A549 (cell line): ENCODE data around the gene RAD51B.

Experiments
- BHLHE40 ChIP-seq: IDR thresholded peaks from 2 replicates; pipeline ENCODE4 v1.6.1; 2012; ENCODE audit warnings: low read depth, low read length, inconsistent platforms
- CTCF ChIP-seq: fragments of >200 bp; sonication (Bioruptor Twin); formaldehyde crosslinking; IDR thresholded peaks from 3 replicates; pipeline ENCODE4 v1.5.1; 2016
- EP300 ChIP-seq, 2 experiments: fragments of >200 bp; sonication (Bioruptor Twin); formaldehyde crosslinking; IDR thresholded peaks; 2 replicates in 1 of 2; 3 replicates in 1 of 2; pipeline ENCODE4 v1.6.1; 2016 to 2017
- KDM1A ChIP-seq: fragments of 200-600 bp; sonication (generic); IDR thresholded peaks from 2 replicates; pipeline ENCODE4 v1.6.1; 2016; ENCODE audit warnings: low read depth, mild to moderate bottlenecking
- MAX ChIP-seq: IDR thresholded peaks from 2 replicates; pipeline ENCODE4 v1.6.1; 2012
- POLR2A ChIP-seq: IDR thresholded peaks from 2 replicates; pipeline ENCODE4 v1.6.1; 2012; ENCODE audit warnings: mild to moderate bottlenecking, low read length
- RAD21 ChIP-seq, 2 experiments: fragments of >200 bp in 1 of 2; sonication (Bioruptor Twin) in 1 of 2; formaldehyde crosslinking in 1 of 2; IDR thresholded peaks in 1 of 2; conservative IDR thresholded peaks in 1 of 2; 2 replicates in 1 of 2; 3 replicates in 1 of 2; pipeline ENCODE4 v1.6.1; 2012 to 2018; ENCODE audit warnings: inconsistent platforms in 1 of 2
- SMC3 ChIP-seq: fragments of >200 bp; sonication (Bioruptor Twin); formaldehyde crosslinking; IDR thresholded peaks from 3 replicates; pipeline ENCODE4 v1.6.1; 2018; ENCODE audit warnings: inconsistent platforms

- TF ChIP-seq CTCF = no peak
- no peak for TF ChIP-seq RAD21 (conservative IDR thresholded peaks at IDR 0.05 in 1 of 2, IDR thresholded peaks at IDR 0.05 in 1 of 2)
- TF ChIP-seq POLR2A = no peak
- no peak for TF ChIP-seq MAX
- no peak for TF ChIP-seq EP300 (IDR thresholded peaks at IDR 0.05)
- TF ChIP-seq KDM1A = no peak
- TF ChIP-seq SMC3 = no peak
- TF ChIP-seq BHLHE40 = no peak
These were observed 845.6 kb downstream of the RAD51B start for GRCh38 chr14:68665131-68665530.
